GM19397 (cell line): ENCODE measurements around the gene PCDH9.

Source experiments
- ATAC-seq: cut with Tn5 transposase; IDR thresholded peaks from one replicate; pipeline ENCODE4 v1.9.1; 2021; ENCODE audit warnings: mild to moderate bottlenecking, moderate library complexity; ENCODE audit not compliant: unreplicated experiment

PCDH9 gene

DNA sequence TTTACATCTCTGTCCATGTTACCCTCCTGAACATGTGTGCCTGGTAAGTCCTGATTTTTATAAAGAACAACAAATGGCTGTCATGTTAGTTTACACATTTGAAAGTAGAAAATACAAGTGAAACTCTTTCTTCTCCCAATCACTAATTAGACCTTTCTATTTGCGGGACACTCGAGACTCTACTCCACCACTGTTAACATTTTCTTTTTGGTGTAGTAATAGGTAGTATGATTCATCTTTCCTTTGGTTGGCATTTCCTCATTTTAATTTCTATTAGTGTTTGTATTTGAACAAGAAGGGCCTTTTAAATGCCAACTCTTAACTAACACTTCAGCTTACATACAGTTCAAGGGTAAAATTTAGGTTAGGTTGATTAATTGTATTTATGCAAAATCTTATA is 371.1 kb downstream of the PCDH9 start:
- ATAC-seq = no peak

GRCh38 chr13:66858163-66858562 is 372.0 kb downstream of the PCDH9 start:
- no peak for ATAC-seq

DNA sequence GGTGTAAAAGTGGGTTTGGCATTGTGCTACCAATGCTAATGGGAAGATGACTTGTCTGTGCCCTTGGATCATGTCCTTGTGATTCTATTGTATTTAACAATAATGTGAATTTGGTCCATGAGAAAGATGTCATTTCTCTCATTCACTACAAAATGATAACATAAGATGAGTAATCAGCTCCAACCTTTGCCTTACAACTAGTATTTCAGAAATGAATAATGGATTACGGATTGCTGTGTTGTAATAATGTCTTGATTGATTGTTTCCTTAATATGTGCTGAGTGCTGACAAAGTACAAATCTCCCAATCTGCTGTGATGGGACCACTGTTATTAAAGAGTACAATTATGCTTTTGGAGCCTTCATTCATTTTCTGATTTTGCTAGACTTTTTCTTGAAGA is 375.0 kb downstream of the PCDH9 start:
- ATAC-seq = no peak

GRCh38 chr13:66853564-66853963 is 376.6 kb downstream of the PCDH9 start:
- no peak for ATAC-seq

- ATAC-seq = no peak
Measured at GRCh38 chr13:66849706-66850105, 380.4 kb downstream of the PCDH9 start.

DNA sequence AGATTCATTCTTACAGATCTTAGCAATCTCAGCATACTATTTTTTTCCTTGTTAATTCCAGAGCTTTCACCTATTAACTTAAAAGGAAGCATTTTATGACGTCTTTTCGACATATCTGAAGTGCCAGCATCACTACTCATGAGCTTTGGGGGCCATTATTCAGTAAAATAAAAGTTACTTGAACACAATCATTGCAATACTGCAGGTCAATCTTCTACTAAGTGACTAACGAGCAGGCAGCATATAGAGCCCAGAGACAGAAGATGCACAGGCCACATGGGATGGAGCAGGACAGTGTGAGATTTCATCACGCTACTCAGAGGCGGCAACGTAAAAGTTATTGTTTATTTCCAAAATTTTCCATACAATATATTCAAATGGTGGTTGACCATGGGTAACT is 382.6 kb downstream of the PCDH9 start:
- no peak for ATAC-seq

DNA sequence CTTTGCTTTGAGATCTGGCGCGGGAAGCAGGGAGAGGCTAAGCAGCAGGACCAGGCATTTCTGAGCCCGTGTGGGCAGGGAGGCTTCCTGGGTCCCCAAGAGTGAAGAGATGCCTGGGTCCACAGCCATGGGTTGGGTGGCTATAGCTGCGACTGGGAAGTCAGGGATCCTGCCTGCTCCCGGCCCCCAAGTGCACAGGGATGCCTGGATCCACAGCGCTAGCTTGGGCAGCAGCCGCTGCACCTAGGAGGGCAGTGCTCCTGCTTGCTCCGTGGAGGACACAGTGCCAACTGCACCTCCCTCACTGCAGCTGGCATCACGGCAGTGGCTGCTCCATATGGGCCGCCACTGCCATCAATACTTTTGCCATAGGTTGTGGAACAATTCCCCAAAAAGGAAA is 384.7 kb downstream of the PCDH9 start:
- ATAC-seq = no peak

GRCh38 chr13:66844933-66845332 is 385.2 kb downstream of the PCDH9 start:
- ATAC-seq = no peak

DNA sequence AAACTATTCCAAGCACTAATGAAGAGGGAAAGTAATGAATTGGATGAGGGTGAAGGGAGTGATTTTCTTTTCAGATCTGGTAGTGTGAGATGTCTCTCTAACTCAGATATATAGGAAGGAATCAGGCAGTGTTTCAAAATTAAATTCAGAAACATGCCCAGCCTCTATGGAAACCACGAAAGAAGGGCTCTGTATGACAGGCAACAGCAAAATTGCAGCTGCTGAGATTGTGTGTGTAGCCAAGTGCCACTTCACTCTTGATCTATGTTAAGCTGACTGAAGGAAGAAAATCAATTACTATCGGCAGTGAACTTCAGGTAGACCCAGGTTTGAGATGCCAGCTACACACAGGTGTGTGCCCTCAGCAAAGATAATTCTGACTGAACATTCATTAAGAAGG is 387.4 kb downstream of the PCDH9 start:
- no peak for ATAC-seq

GRCh38 chr13:66840621-66841020 is 389.5 kb downstream of the PCDH9 start:
- ATAC-seq = no peak

DNA sequence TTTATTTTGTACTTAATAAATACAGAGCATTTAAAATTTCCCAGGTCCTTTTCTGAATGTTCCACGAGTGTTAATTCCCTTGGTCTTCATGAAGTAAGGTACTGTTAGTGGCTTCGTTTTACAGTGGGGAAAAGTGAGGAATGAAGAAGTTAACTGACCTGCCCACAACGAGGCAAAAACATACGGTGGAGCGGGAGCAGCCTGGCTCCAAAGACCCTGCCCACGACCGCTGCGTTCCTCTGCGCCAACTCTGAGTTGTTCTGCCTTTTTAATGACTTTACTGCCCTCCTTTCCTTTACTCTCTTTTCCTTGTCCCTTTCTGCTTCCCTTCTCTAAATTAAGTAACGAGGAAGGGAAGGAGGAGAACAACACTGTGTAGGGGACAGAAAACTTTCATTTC is 392.9 kb downstream of the PCDH9 start:
- ATAC-seq = no peak

DNA sequence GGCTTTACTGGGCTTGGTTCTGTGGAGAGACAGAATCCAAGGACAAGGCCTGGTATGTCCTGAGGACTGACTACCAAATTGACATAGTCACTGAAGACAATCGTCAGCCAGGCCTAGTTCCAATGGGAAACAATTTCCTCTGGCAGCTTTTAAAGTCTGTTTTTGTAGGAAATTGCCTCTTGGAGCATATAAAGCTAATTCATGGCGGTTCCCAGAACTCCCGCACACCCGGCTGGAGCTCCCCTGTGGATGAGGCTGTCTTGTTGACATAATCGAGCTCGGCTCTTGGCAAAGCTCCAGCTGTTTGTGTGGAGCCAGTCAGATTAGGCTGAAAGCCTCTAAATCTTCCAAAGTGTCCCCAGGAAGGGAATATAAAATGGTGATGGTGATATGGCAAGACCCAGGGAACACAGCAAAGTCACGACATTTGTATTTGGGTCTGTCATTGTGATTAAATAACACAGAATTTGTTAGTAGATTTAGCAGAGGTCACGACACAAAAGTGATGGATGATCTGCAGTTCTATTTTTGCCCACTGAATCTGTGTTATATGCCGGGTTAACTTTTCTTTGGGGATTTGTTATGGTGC is 395.0 kb downstream of the PCDH9 start:
- ATAC-seq = no peak

DNA sequence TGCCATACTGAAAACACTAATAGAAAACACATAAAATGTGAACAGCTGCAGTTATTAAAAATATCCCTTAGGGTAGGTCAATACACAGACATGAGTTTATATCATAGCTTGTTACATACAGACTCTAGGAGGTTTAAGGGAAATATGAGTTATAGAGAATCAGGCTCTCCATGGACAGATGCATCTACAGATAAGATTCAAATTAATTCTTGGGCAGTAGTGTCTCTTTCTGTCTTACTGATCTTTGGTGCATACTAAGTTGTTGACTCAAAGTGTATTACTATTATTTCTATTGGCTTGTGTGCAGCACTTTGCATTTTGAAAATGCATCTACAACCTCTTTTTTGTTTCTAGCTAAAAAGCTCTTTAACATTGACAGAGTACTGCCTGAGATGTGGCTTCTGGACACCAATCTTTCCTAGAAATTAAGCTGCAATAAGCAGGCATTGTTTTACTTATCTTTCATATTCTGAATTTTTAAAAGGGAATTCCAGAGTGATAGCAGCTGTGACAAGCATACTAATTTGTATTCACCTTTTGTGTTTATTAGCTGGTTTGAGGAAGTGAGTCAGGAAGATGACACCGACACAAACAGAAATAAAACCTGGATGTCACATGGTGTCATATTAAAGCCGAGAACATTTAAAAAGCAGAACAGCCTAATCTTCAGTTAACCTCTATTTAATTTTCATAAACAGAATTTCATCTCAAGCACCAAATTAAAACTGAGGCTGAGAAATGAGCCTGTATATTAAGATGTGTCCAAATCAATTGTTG is 399.0 kb downstream of the PCDH9 start:
- peak; percentile 64 for ATAC-seq

DNA sequence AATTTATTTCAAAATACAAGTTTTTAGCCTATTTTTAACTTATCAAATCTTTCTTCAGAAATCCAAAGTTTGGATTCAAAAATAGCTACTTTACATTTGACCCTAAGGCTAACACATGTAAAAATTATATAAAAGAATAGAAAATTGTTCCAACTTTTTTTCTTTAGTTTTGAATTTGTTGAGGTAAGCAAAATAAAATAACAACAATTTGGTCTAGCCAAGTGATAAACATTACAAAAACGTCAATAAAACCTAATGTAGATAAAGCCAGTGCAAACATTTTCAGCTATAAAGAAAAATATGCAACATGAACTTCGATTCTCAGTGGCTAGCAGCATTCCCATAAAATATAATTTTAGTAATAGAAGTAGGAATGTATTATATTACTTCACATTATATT is 400.3 kb downstream of the PCDH9 start:
- ATAC-seq = no peak

DNA sequence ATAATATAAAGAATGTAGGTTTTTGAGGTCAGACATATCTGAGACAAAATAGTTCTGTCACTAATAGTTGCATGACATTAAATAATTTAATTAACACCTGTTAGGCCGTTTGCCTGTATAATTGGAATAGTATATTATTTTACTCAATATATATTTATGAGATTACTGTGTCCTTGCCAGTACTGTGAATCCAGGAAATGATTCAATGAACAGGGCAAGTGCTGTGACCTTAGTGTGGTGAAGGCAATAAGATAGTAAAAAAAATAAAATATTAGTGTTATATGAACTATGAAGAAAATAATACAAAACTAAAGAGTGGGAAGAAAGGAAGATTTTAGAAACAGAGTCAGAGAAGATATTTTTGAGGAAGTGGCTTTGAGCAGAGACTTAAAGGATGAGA is 403.7 kb downstream of the PCDH9 start:
- no peak for ATAC-seq

GRCh38 chr13:66821551-66821950 is 408.6 kb downstream of the PCDH9 start:
- no peak for ATAC-seq

DNA sequence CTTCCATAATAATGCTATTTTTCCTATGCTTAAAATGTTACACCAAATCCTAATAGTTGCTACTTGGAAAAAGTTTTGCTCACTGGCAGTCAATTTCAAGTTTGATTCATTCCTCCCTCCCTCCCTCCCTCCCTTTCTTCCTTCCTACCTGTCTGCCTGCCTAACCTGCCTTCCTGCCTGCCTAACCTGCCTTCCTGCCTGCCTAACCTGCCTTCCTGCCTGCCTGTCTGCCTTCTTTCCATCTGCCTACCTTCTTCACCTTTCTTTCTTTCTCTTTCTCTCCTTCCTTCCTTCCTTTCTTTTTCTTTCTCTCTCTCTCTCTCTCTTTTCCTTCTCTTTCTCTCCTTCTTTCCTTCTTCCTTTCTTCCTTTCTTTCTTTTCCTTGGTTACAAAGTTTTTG is 418.7 kb downstream of the PCDH9 start:
- no peak for ATAC-seq

DNA sequence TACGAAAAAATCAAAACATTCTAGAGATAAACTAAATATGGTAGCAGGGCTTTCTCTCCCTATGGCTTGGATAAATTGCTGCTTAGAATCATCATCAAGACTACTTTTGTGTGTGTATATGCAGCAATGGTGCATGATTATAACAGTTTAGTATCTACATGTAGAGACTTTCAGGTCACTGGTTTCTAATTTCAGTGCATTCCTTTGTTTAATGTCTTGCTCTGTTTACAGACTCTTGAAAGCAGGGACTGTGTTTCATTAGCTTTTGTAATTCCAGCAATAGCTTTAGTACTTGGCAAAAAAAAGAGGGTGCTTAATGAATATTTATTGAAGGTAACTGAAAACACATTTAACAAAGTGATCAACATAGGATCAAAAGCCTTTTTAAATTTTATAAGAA is 420.7 kb downstream of the PCDH9 start:
- ATAC-seq = no peak

GRCh38 chr13:66807251-66807650 is 422.9 kb downstream of the PCDH9 start:
- no peak for ATAC-seq

- no peak for ATAC-seq
Measured at GRCh38 chr13:66805657-66806056, 424.5 kb downstream of the PCDH9 start.

GRCh38 chr13:66803808-66804456 is 426.2 kb downstream of the PCDH9 start:
- no peak for ATAC-seq
